GM12873 (cell line): ENCODE data around the gene TMEM212.

Source experiments
- CTCF ChIP-seq: IDR thresholded peaks from 2 replicates; pipeline ENCODE4 v1.5.1; 2012; ENCODE audit warnings: low read depth, mild to moderate bottlenecking, moderate library complexity, low read length, control low read depth; ENCODE audit not compliant: insufficient read depth; ENCODE audit errors: missing control alignments

TMEM212 gene

GRCh38 chr3:171838218-171838720 lies 4.9 kb upstream of the TMEM212 start:
- no peak for TF ChIP-seq CTCF

GRCh38 chr3:171839270-171839669 lies 3.9 kb upstream of the TMEM212 start:
- no peak for TF ChIP-seq CTCF

GRCh38 chr3:171840445-171840810 lies 2.7 kb upstream of the TMEM212 start:
- TF ChIP-seq CTCF, result no peak

- no peak for TF ChIP-seq CTCF
These were observed 2.1 kb upstream of the TMEM212 start for GRCh38 chr3:171840811-171841619.

GRCh38 chr3:171841620-171842000 lies 1.5 kb upstream of the TMEM212 start:
- no peak for TF ChIP-seq CTCF

- TF ChIP-seq CTCF, result no peak
These were observed 1.7 kb downstream of the TMEM212 start for GRCh38 chr3:171844873-171845272.

- TF ChIP-seq CTCF, result no peak
These were observed 2.5 kb downstream of the TMEM212 start for GRCh38 chr3:171845481-171846284.
